Measurements from ENCODE around the gene PUM2. TPM values are rescaled to one million over a fixed set of nuclear protein-coding genes. Genes with fewer than 3 reads are reported as not detected.
A peak's percentile ranks its signal among the peaks of the same experiment; 100 is the strongest.

The PUM2 gene
- polyA plus RNA-seq, 10 donors = 48.5 to 73.3 (median 61.9) TPM

DNA sequence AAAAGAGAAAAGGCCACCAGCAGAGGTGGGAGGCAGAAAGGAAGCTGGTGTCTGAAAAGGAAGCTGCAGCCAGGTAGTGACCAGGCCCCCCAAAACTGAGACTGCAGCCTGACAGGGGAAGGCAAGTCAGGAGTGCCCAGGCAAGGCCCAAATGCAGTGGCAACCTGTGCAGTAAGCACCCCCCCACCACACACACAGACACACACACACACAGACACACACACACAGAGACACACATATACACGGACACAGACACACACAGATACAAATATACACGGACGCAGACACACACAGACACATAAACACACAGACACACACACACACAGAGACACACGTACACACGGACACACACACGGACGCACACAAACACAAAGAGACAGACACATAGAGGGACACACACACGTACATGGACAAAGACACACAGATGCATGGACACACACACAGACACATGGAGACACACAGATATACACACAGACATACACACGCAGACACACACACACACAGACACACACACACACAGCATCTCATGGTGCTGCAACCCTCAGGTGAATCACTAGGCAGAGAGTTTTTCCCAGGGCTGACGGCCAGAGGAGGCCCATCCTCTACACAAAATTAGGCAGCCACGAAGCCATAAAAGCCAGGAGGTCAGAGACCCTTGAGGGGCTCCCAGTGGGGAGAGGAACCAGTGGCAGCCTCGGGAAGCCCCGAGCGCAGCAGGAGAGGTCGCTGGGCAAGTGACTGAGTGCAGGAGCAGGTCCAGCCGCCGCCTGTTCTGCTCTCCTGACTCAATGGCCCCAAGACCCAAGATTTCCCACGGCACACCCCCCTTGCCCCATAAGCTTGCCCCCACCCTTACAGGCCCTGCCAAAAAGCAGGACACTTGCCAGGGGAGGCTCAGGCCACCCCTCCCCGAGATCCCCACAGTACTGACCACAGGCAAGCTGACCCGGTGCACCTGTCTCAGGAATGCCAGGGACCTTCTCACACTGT lies 132.0 kb downstream of the PUM2 start:
- DNase-seq = no peak

GRCh38 chr2:20217041-20217970 lies 133.3 kb downstream of the PUM2 start:
- no peak for DNase-seq

- no peak for DNase-seq
Measured at GRCh38 chr2:20216130-20217025, 134.3 kb downstream of the PUM2 start.

GRCh38 chr2:20215183-20216040 lies 135.2 kb downstream of the PUM2 start:
- no peak for DNase-seq

DNA sequence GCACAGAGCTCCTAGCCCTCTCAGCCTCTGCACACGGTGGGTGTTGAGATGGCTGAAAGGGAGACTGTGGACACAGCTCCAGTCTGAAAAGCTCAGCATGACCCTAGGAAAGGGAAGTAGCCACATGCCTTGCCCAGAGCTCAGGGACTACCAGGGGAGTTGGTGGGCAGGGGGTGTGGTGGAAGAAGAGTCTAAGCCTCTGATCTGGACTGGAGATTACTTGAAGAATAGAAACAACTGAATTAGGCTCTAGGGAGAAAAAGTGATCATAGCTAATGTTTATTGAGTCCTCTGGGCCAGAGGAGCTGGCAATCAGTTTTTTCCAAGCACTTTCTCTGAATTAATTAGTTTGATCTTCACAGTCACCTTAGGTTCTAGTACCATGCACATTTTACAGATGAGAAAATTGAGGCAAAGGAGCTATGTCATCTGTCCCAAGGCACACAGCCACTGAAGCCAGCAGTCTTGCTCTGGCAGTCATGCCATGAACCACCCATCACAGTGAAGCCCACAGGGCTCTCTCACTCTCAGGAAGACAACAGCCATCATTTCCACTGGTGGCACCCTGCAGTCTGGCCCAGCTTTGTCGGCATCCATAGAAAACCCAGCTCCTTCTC lies 136.0 kb downstream of the PUM2 start:
- DNase-seq = no peak

GRCh38 chr2:20213651-20214565 lies 136.7 kb downstream of the PUM2 start:
- no peak for DNase-seq

- DNase-seq = no peak
Measured at GRCh38 chr2:20212871-20213503, 137.7 kb downstream of the PUM2 start.

DNA sequence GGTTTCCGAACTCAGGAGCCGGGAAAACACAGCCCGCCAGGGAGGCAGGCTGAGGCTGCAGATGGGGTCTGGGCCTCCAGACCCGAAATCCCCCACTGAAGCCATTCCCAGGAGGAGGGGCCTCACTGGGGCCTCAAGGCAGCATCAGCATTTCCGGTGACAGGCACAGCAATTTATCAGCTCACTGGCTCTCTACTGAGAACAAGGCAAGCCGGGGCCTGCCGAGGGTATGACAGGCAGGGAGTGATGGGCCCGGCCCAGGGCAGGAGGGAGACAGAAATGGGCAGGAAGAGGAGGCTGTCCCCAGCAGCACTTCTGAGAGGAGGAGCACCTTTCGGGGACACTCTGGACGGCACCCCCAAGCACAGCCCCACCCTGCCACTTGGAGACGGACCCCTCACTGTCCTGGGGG lies 138.2 kb downstream of the PUM2 start:
- DNase-seq = peak in 2 of 3 donors; percentile 33 to 48

- DNase-seq = no peak
Measured at GRCh38 chr2:20211860-20212458, 138.7 kb downstream of the PUM2 start.

DNA sequence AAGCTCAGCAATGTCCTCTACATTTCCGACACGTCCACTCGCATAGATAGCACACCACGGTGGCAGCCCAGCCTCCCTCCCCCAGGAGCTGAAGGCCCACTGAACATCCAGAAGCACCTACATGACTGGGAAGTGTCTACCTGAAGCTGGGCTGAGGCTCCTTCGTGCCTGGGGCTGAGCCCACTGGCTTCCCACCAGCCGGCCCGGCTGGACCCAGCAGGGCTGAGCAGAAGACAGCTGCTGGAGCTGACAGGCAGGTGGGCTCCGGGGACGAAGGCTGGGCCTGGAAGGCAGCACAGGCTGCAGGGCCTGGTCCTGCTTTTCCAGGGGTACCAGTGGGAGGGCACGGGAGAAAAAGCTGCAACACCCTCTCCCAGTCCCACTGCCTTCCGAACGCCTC lies 139.2 kb downstream of the PUM2 start:
- no peak for DNase-seq

- DNase-seq = no peak
Measured at GRCh38 chr2:20210462-20210861, 140.2 kb downstream of the PUM2 start.

DNA sequence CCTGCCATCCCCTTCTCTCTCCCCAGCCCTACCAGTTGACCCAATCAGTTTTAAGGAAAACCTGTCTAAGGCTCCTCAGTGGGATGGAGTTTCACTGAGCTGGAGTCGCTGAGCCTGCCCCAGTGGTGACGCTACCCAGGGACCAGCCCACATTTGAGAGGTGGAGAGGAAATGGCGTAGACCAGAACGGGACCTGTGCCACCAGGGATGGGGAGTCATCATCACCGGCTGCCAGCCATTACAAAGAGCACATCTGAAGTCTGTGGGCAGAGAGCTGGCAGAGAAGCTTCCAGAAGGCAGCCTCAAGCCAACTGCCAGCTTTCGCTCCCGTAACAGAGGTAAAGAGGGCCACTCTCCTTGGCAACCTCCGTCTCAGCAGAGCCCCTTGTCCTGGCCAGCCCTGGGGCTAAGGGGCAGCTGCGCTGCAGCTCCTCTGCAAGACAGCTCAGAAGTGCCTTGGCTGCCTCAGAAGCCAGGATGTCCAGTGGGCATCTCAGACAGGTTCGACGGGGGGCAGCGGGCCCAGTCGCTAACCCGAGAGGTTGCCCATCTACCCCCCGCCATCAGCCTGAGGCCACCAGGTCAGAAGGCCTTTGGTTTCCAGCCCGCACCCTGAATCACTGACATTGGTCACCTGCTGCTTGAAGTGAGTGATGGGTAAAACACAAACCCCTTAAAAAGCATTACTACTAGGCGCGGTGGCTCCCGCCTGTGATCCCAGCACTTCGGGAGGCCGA lies 141.1 kb downstream of the PUM2 start:
- no peak for DNase-seq

DNA sequence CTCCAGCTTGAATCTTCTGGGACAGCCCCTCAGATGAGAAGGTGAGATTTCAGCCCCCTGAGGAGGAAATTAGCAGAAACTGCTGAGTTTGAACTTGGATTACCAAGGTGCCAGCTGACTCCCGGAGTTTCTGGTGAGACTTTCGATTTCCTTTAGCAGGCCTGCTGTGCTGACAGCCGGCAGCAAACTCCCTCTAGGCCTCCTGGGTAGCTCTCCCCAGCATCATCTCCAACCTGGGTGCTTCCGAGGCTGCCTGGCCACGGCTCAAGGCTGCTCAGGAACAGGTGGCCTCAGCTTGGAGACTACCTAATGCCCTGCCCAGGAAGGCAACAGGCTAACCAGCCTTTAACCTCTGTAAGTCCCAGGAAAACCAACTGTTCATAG lies 142.2 kb downstream of the PUM2 start:
- DNase-seq = no peak

DNA sequence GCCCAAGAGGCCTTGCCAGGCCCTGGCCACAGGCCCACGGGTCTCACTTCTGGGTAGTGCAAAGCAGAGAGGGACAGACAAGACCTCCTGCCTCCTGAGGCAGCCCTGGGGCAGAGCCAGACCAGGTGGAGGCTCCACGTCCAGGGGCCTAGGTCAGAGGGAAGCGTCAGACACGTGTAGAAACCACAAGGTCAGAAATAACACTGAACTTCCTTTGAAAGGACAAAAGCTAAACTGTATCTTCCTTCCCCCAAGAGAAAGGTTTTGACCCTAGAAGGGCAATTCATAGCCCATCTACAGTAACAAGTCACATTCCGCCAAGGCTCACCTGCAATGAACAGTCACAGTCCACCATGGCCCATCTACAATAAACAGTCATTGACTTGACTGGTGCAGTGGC lies 143.6 kb downstream of the PUM2 start:
- no peak for DNase-seq

- no peak for DNase-seq
Measured at GRCh38 chr2:20205915-20206524, 144.6 kb downstream of the PUM2 start.

GRCh38 chr2:20205069-20205468 lies 145.6 kb downstream of the PUM2 start:
- DNase-seq = no peak

All from muscle of back (tissue), 11 donors.